Measurements from ENCODE around the gene CPLX3.
A peak's percentile ranks its signal among the peaks of the same experiment; 100 is the strongest.

CPLX3 gene

GRCh38 chr15:74850393-74850792, 24.0 kb downstream of the CPLX3 start:
- DNase-seq: no peak

DNA sequence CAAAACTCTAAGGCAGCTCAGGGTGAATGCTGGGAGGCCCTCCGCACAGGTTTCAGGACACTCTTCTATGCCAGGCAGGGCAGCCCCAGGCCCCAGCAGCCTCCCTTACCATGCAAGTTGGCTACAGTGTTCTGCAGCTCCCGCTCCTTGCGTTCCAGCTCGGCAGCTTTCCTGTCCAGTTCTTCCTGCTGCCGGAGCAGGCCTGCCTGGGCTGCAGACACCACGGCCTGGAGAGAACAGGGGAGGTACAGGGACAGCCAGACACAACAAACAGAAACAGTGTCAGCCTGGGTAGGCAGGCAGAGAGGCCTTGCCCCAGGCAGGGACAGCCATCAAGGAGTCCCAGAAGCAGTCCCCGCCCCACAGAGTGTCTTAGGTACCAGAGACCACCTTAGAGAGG, 25.5 kb downstream of the CPLX3 start:
- no peak for DNase-seq

DNA sequence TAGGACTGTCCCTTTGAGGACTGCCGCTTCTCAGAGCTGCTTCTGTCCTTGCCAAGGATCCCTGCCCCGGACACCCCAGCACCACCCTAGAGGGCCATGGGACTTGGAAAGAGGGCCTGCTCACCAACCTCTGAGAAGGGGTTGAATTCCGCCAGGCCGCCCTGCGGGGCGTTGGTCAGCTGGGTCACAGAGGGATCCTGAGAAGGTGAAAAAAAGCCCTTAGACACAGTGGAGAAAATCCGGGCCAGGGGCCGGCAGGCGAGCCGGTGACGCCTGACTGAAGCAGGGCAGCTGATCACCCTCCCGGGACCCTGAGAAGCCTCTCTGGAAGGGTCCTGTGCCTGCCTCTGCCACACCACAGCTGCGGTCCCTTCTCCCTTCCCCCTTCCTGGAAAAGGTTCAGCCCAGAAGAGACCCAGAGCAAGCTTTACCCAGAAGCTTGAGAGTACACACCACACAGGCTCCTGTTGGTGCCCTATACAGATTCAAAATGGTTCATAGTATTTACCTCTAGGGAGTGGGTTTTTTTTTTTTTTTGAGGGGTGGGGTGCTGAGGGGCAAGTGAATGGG, 28.1 kb downstream of the CPLX3 start:
- DNase-seq: no peak

DNA sequence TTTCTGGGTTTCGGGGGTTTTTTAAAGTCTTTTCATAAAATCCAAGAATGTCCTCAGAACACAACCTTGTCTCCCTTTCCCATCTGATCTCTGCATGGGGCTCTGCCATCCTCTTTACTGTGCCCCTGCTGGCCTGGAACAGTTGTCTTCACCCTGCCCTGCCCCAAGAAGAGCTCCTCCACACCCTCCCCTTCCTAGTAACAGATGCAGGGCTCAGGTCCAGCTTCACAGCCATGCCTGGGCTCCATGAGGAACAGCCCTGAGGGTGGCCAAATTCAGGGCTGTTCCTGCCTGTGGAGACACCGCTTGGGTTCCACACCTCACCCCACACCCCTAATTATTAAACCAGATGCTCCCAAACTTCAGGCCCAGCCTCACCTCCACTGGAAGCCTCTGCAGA, 29.4 kb downstream of the CPLX3 start:
- no peak for DNase-seq

DNA sequence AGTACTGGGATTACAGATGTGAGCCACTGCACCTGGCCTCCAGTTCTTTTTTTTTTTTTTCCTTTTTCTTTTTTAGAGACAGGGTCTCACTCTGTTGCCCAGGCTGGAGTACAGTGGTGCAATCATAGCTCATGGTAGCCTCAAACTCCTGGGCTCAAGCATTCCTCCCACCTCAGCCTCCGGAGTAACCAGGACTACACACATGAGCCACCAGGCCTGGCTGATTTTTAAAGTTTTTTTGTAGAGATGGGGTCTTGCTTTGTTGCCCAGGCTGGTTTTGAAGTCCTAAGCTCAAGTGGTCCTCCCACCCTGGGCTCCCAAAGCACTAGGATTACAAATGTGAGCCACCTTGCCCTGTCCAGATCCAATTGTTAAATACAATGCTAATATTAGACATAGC, 30.1 kb downstream of the CPLX3 start:
- DNase-seq: no peak

DNA sequence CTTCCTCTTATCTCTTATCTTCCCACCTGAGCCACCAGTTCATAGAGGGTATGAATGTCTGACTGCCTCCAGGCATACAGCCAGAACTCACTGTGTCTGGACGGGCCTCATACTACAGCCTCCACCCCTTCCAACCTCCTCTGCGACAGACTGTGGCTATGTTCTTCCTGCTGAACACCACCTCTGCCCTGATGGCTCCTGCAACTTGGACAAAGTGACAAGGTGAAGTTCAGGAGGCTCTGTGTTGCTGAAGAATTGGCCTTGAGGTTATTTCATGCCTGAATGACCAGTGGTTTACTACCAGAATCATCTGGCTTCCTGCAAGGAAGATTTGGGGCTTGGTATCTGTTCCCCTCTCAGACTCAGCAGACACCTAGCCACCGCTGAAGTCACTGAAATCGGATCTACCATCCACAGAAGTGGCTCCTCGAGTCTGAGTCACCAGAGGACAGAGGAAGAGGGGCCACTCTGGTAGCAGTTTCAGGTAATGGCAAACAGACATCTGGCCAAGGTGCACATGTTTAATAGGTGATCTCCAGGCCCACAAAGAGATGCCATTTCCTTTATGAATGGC, 30.7 kb downstream of the CPLX3 start:
- DNase-seq: no peak

DNA sequence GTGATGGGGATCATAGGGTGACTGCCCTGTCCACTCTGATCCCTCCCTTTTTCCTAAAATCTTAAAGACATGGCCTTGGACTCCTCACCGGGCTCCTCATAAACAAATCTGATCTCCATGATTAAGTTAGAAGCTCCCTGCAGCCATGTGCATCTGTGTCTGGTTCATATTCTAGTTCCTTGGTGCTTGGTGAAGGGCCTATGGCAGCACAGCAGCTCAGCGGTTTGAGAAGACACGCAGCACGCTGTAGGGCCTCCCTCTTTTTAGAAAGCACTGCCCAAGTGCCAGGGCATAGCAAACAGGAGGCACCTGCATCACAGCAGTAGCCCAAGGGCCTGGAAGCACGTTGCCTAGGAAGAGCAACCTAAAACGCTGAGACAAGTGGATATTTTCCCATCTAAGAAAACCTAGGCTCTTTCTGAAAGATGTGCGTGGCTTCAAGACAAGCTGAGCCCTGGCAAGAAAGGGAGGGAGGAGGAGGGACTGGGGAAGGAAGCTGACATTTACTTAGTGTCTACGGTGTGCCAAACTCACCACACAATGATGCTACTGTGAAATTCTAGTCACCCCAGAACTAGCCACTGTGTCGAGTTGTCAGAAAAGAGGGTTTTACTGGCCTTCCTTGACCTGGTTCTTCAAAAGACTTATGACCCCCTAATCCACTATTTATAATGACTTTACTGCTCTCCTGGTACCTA, 31.4 kb downstream of the CPLX3 start:
- no peak for DNase-seq

GRCh38 chr15:74858369-74858740, 31.9 kb downstream of the CPLX3 start:
- DNase-seq: no peak

DNA sequence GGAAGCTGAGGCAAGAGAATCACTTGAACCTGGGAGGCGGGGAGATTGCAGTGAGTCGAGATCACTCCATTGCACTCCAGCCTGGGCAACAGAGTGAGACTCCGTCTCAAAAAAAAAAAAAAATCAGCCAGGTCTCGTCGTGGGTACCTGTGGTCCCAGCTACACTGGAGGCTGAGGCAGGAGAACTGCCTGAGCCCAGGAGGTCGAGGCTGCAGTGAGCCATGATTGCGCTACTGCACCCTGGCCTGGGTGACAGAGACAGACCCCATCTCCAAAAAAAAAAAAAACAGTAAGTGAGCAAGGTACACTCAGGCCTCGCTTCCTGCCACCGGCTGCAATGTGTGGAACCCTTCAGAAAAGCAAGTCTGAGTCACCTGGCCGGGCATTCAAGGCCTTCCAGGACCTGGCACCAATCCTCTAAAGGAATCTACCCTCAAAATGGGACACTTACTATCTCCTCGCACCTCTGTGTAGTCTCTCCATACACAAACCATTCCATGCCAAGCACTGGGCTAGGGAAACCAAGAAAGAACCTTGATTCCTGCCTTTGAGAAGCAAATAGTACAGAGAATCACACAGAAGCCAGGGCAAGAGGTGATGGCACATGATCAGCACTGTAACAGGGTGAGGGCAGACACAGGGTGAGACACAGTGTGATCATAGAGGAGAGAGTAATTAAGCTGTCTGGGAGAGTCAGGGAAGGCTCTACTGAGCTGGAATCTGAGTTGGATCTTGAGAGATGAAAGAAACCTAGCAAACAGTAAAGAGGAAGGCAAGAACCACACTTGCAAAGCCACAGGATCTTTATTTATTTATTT, 37.0 kb downstream of the CPLX3 start:
- no peak for DNase-seq

- DNase-seq: no peak
Observed at GRCh38 chr15:74864296-74864695, 37.9 kb downstream of the CPLX3 start.

- DNase-seq: no peak
Observed at GRCh38 chr15:74865316-74865715, 38.9 kb downstream of the CPLX3 start.

DNA sequence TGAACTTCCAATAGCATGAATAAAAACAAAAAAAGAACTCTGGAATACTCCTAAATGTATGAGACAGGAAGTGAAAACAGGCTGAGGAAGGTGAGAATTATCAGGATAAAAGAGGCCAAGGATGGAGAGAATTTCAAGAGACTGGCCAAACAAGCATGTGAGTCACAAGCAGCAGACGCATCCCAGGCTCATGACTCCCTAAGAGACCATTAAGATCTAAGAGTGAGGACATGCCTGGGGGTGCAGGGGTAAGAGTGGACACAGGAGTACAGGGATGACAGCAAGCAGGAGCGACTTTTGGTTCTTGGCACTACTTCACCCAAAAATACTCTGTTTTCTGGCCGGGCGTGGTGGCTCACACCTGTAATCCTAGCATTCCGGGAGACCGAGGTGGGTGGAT, 39.7 kb downstream of the CPLX3 start:
- no peak for DNase-seq

GRCh38 chr15:74867466-74868038, 41.1 kb downstream of the CPLX3 start:
- DNase-seq: no peak

DNA sequence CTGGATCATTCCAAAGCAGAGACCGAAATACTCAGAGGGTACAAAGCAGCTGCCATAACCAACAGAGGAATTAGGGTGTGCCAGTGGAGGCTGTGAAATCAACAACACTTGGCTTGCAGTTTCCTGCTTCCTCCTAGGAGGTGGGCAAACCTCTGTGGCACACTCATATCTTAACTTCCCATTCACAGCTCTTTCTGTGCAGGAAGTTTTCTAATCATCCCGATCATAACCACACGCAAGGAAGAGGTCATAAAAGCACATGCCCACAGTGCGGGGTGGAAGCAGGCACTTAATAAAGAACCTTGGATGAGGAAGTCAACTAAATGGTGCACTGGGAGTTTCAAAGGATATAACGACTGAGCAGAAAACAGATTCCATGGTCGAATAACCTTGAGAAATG, 41.6 kb downstream of the CPLX3 start:
- no peak for DNase-seq

DNA sequence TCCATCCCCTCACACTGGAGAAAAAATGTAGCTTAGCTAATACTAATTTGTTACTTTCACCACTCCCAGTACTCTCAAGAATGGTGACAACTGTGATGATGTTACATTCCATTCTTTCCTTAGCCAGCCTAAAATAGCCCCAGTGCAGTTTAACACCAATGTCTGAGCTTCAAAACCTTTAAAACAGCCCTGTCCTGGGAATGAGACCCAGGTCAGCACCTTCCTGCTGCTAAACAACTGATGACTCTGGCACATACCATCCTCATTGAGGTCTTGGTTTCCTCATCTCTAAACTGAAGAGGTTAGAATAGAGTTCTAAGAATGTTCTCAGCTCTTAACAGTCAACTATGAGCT, 42.9 kb downstream of the CPLX3 start:
- DNase-seq: no peak

- DNase-seq: peak; percentile 49
Observed at GRCh38 chr15:74869726-74870407, 43.4 kb downstream of the CPLX3 start.

- DNase-seq: no peak
Observed at GRCh38 chr15:74870436-74871215, 44.2 kb downstream of the CPLX3 start.

DNA sequence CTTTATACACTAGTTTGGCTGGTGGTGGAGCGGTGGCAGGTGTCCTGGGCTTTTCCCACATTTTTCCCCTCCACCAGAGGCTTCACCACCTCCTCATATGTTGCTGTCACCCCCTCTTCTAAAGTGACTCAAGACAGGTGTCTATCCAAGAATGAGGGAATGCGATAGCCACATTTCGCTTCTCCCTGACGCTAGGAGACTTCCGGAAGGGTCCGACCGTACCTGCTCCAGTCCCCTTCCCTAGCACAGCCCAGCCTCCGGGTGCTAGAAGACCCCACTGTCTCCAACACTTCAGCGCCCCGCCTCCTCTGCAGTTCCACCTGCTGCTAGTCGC, 46.2 kb downstream of the CPLX3 start:
- DNase-seq: no peak

DNA sequence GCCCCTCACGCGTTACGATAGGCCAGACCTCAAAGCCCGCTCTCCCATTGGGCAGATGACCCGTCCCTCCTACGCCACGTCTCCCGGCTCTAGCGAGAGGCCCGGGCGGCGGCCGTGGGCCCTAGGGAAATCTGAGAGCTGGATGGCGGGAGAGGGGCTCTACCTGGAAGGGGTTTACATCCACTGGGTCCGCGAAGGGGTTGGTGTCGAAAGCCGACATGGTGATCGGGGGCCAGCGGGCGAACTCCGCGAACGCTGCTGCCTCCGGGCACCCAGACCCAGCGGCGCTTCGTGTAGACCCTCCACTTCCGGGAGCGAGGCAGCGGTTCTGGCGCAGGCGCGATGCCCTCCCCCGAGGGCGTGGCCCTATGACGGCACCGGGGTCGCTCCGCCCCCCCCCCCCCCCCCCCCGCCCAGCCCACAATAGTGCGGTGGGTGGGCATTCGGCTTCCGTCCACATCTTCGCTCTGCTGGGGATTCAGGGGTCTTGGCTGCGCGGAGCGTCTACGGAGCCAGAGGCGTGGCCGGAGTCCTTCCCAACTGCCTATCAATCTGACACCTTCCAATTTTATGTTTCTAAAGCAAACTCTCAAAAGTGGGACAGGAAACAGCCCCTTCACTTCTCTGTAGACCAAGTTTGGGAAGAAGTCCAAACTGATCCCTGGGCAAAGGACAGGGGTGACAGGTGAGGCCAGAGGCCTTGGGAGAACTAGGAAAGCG, 46.8 kb downstream of the CPLX3 start, which contains the start of gene SCAMP2:
SCAMP2 (minus strand) TSS at position 330 of the 720 bp plus-strand sequence; CDS start at position 220, 110 bp downstream.
- peak; percentile 92 for DNase-seq

DNA sequence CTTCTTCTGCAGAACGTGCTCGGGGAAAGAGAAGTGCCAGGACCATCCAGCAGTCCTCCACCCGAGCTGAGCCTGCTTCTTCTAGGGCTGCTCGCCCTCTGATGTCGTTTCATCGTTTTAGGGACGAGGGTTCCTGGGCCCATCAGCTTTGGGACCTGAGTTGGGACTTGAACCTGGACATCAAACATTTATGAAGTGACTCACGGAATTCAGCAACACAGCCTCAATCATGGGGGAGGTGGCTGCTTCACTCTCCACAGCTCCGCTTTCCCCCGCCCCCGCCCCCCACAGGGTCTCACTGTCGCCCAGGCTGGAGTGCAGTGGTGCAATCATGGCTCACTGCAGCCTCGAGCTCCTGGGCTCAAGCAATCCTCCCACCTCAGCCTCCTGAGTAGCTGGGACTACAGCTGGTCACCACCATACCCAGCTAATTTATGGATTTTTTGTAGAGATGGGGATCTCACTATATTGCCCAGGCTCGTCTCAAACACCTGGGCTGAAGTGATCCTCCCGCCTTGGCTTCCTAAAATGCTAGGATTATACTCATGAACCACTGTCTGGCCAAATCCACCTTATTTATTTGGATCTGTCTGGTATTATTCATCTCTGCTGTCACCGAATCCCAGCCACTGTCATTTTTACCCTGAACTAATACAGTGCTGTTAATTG, 47.5 kb downstream of the CPLX3 start:
- no peak for DNase-seq

DNA sequence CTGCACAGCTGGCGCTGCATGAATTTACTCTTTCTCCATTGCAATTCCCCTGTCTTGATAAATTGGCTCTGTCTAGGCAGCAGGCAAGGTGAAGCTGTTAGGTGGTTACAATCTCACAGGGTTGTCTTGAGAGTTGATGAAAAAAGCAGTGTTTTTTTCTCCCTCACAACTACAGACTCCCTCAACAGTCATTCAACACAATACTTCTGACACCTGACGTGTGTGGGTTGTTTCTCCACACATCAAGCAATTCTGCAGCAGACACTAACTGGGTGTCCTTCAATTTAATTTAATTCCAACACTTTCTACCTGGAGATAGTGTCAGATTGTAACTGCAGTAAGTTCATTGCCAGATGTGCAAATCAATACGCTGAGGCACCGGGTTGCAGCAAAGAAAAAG, 51.8 kb downstream of the CPLX3 start:
- no peak for DNase-seq
